Subcutaneous adipose tissue (tissue), 4 donors: Measurements from ENCODE around the gene TCF12. TPM values are rescaled to one million over a fixed set of nuclear protein-coding genes. Genes with fewer than 3 reads are reported as not detected.

ENCODE experiments used
- CTCF ChIP-seq: fragments of 450-650 bp; IDR thresholded peaks from one replicate; pipeline ENCODE4 v1.5.1; 2016; ENCODE audit warnings: low read depth, mild to moderate bottlenecking, control low read depth, antibody characterized with exemption, moderate library complexity
- total RNA-seq, 4 donors: library from RNA; depleted of rRNA; stranded (reverse); fragments of >200 nt; gene quantifications; one replicate each; pipeline ENCODE4 v1.1.0, GENCODE V29; 2016

Gene TCF12
- total RNA-seq, 4 donors from 2014 or later, result 138 to 171 (median 166) TPM

GRCh38 chr15:57159767-57160166, 241.3 kb downstream of the TCF12 start:
- TF ChIP-seq CTCF, result no peak

- TF ChIP-seq CTCF, result no peak
These were observed 242.5 kb downstream of the TCF12 start for GRCh38 chr15:57160823-57161560.

- no peak for TF ChIP-seq CTCF
These were observed 247.5 kb downstream of the TCF12 start for GRCh38 chr15:57165992-57166391.

- no peak for TF ChIP-seq CTCF
These were observed 249.5 kb downstream of the TCF12 start for GRCh38 chr15:57167821-57168395.

GRCh38 chr15:57169643-57170042, 251.2 kb downstream of the TCF12 start:
- no peak for TF ChIP-seq CTCF

- TF ChIP-seq CTCF, result no peak
These were observed 253.0 kb downstream of the TCF12 start for GRCh38 chr15:57171426-57171825.

GRCh38 chr15:57172925-57173324, 254.5 kb downstream of the TCF12 start:
- TF ChIP-seq CTCF, result no peak
